ENCODE data around the gene PCNX2.

The PCNX2 gene

GRCh38 chr1:233256789-233257188 lies 38.7 kb downstream of the PCNX2 start:
- DNase-seq = no peak

- DNase-seq = no peak
Measured at GRCh38 chr1:233256191-233256590, 39.3 kb downstream of the PCNX2 start.

DNA sequence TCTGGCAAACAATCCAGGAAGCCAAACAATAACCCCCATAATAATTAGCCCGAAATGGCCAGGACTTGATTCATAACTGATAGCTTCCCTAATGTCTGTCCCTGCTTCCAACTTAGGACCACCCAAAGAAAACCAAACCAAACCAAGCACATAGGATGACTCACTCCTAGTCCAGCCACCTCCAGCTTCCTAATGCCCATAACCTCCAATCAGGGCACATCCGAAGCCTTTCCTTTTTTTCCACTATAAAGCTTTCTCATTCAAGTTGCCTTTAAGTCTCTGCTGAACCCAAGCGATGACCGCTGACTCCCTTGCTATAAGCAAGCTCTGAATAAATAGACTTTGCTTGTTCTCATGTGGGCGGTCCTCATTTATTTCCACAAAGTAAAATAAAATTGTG lies 40.4 kb downstream of the PCNX2 start:
- no peak for DNase-seq

- DNase-seq = no peak
Measured at GRCh38 chr1:233253832-233254331, 41.6 kb downstream of the PCNX2 start.

GRCh38 chr1:233253231-233253831 lies 42.2 kb downstream of the PCNX2 start:
- DNase-seq = no peak

DNA sequence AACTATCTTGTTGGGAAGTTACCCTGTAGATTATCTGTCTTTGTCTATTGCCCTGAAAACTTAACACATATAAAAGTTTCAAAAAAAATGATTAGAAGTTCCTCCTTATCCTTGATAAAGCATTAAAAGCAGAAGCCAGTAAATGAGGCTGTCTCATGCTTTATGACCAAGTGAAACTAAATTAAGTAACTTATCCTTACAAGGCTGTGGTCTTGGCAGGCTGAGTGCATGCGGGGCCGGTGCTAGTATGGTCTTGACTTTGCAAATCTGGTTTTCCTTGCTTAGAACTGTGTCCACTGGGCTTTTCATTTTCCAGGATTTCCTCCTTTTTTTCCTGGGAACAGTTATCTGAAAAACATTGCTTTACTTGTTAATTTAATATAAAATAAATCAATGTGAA lies 43.1 kb downstream of the PCNX2 start:
- DNase-seq = no peak

GRCh38 chr1:233251201-233251720 lies 44.3 kb downstream of the PCNX2 start:
- DNase-seq = no peak

DNA sequence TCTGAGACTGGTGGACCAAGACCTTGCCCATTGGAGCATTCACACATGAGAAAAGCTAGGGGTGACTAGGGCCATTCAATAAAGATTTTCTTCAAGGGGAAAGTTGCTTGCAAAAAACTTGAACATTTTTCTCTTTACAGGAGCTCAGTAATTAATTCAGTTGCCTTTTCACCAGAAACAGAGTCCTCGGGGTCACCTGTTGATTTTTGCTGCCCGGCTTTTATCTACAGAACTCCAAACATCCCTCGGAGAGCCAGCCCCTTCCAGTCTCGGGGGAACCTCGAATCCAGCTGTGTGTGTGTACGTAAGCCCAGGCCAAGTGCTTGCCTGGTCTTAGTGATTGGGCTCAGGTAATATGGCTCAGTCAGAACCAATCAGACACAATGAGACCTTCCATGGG lies 47.5 kb downstream of the PCNX2 start:
- DNase-seq = no peak

- no peak for DNase-seq
Measured at GRCh38 chr1:233246965-233247364, 48.6 kb downstream of the PCNX2 start.

GRCh38 chr1:233245191-233245765 lies 50.2 kb downstream of the PCNX2 start:
- no peak for DNase-seq

GRCh38 chr1:233244183-233244582 lies 51.3 kb downstream of the PCNX2 start:
- no peak for DNase-seq

- no peak for DNase-seq
Measured at GRCh38 chr1:233242827-233243483, 52.6 kb downstream of the PCNX2 start.

DNA sequence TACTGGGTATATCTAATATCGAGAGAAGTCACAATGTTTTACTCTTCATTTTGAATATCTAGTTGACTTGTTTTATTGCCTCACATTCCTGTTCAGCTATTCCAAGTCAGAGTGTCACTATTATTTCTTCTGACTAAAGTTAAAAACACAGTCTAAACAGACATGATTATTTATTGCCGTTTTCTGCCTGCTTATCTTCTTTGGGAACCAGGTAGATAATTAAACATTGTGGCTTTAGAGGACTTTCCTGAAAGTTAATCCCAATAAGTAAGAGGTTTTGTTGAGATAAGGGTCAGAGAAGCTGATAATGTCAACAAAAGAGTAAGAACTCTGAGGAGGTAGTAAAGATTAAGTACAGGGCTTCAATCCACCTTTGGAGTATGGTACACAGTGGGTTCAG lies 53.8 kb downstream of the PCNX2 start:
- DNase-seq = no peak

DNA sequence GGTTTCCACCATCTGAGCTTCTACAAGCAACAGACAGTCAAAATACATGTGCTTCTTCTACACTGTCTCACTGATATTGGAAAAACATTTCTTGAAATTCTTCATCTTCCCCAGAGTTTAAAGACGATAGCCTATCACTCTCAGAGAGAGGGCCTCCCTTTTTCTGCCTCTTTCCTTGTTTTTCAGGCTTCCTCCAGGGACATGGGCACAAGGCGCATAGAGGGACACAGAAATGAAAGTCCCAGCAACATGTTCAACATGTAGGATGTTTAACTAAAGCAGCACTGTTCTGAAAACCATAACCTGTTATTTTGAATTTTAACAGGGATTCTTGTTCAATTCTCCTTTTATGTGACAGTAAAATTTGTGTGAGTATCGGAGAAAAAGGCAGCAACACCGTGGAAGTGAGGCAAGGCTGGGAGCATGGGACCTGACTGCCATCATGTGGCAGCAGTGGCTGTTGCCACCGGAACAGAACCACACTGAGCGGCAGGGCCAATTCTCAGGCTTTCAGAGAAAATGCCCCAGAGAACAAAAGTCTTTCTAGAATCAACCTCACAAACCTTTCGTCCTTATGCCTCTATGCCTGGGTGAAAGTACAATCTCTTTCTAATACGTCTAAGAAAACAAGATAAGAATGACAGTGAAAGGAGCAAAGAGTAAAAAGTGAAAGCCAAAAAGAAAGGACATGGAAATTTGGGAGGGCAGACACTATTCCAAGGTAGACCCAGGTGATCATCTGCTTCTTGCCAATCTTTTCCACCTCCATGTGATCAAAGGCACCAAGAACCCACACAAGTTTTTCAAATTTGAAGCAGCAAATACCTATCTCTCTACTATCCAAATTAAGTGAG lies 54.5 kb downstream of the PCNX2 start:
- no peak for DNase-seq

DNA sequence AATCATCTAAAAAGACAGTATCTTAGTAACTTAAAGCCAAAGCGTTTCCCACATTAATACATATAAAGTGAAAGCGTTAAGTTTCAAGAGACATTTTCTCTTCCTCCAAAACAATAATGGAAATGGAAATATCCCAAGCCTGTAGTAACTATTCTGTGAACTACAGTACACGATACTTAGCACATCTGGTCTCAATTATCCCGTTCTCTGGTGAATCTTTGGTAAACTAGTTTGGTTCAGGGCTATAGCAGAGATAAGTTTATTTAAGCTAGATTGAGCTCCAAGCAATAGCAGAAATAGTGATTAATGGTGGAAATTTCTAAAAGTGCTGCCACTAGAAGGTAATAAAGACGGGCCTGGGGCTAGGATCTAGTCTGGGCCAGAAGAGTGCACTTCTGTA lies 55.2 kb downstream of the PCNX2 start:
- no peak for DNase-seq

DNA sequence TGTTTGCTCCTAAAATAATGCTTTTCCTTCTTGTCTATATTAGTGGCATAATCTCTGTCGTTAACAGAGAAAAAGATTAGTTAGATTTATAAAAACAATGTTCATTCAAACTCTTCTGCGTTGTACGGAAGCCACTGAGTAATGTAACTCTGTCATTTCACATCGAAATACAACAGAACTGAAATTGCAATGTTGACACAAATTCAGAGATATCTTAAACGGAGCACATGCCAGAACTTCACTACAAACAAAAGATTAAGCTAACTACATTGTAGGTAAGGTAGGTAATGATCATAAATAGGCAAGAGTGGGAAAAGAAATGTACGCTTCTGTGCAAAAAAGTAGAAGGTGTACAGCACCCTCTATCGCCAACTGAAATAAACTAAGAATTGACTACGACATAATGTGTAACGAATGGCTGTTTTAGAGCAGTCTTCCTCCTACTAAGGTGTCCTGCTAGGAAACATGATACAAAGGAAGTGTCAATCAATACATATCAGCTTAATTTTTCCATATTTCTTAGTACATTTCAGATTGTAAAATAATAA lies 56.6 kb downstream of the PCNX2 start:
- no peak for DNase-seq

GRCh38 chr1:233237647-233238046 lies 57.9 kb downstream of the PCNX2 start:
- no peak for DNase-seq

DNA sequence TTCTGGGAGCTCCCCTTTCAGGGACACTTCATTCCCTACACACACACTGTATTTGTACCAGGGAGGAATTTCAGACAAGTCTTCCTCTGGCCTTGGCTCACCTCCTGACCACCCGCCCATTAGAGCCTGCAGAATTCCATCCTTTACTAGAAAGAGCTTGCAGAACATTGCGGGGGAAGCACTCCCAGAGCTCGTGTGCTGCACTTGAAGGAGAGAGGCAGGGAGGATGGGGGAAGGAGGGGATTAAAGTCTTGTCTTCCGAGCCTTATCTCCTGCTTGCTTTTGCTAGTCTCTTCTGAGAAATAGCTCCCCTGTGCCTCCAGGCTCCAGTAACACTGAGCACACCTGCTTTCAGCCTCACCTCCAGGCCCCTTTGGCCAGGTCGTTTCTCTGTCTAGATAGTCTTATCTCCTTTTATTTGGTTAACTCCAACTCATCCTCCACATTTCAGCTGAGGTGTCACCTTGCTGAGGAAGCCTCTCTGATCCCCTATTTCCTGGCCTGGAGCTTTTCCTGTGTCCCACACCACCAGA lies 62.0 kb downstream of the PCNX2 start:
- DNase-seq = no peak

DNA sequence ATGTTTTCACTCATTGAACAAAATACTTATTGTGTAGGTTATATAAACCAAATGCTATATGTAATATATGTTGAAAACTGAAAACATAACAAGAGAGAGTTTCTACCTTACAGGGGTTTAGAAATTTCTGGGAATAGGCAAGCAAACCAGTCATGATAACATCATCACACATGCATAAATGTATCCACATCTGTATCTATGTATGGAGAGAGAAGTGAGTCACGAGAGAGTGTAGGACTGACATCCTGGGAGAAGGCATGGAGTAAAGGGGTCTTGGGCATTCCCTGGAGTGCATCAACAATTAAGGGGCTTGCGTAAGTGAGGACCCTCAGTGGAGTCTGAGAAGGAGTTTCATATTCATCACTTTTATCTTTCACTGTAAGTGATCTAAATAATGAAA lies 65.5 kb downstream of the PCNX2 start:
- DNase-seq = no peak

DNA sequence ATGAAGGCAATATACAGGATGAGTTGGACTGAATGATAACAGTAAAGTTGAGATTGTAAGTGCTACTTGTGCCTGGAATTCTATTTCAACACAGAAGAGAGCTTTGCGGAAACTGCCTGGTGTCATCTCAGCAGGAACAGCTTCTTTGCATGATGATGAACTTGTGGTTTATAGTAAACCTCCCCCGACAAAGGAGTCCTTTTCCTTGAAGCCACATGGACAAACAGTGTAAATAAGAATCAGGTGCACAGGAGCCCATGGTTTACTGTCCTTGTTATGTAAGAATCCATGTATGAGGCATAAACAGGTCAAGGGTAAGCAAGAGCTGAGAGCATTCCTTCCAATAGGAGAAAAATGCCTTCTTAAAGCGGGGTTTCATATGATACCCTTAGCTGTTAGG lies 66.2 kb downstream of the PCNX2 start:
- no peak for DNase-seq

GRCh38 chr1:233227930-233228465 lies 67.5 kb downstream of the PCNX2 start:
- DNase-seq = no peak

GRCh38 chr1:233224311-233224710 lies 71.2 kb downstream of the PCNX2 start:
- DNase-seq = no peak

Data from activated T-cell treated with anti-CD3 and anti-CD28 coated beads for 4 hours (primary cell).